Ureter (tissue), 1 donor: Measurements from ENCODE around the gene PFKFB1. TPM values are rescaled to one million over a fixed set of nuclear protein-coding genes. Genes with fewer than 3 reads are reported as not detected.

Source experiments
- DNase-seq: peaks from one replicate; pipeline ENCODE4 v3.0.0-alpha.2; 2020; ENCODE audit warnings: low spot score
- total RNA-seq: library from RNA; stranded (reverse); gene quantifications from one replicate; pipeline ENCODE4 v1.2.4, GENCODE V29; 2023
- donor health status: DM: yes; HTN: yes; CAD: no.

PFKFB1 gene
- total RNA-seq, 1 donor from 2014 or later = 0.89 TPM

GRCh38 chrX:54922547-54922946 lies 71.4 kb downstream of the PFKFB1 start:
- no peak for DNase-seq

GRCh38 chrX:54921427-54922021 lies 72.5 kb downstream of the PFKFB1 start:
- peak; percentile 52 for DNase-seq

GRCh38 chrX:54920610-54921426 lies 73.2 kb downstream of the PFKFB1 start, which contains the start of gene TRO:
TRO (plus strand) TSS chrX:54920824; CDS start chrX:54922247, 1,423 bp downstream.
- no peak for DNase-seq

- DNase-seq = no peak
Measured at GRCh38 chrX:54909941-54910340, 84.0 kb downstream of the PFKFB1 start.

- DNase-seq = no peak
Measured at GRCh38 chrX:54894159-54894558, 99.8 kb downstream of the PFKFB1 start.

- DNase-seq = no peak
Measured at GRCh38 chrX:54891573-54891972, 102.4 kb downstream of the PFKFB1 start.

GRCh38 chrX:54885740-54886139 lies 108.2 kb downstream of the PFKFB1 start:
- no peak for DNase-seq

Other genes with a start within 250 kb of the PFKFB1 start
- not detected for gene ITIH6, start 195.9 kb downstream of the PFKFB1 start, total RNA-seq
- 162 TPM for gene MAGED2, start 186.4 kb downstream of the PFKFB1 start, total RNA-seq
- 11.3 TPM for gene TRO, start 73.4 kb downstream of the PFKFB1 start, total RNA-seq
- gene APEX2, start 6.2 kb upstream of the PFKFB1 start, total RNA-seq = 18.7 TPM
- gene ALAS2, start 36.8 kb upstream of the PFKFB1 start, total RNA-seq = 0.60 TPM
- gene PAGE2B, start 80.8 kb upstream of the PFKFB1 start, total RNA-seq = not detected
- gene PAGE2, start 94.8 kb upstream of the PFKFB1 start, total RNA-seq = not detected
- not detected for gene PAGE5, start 226.2 kb upstream of the PFKFB1 start, total RNA-seq